Peyer's patch (tissue), 4 donors: ENCODE results near the gene CLECL1.

Source experiments
- CTCF ChIP-seq, 6 experiments: fragments of 450-650 bp in 4 of 6; fragments of 200-600 bp in 2 of 6; sonication (generic) in 1 of 6; IDR thresholded peaks; one replicate each; pipeline ENCODE4 v1.5.1; 2017 to 2019; ENCODE audit warnings: antibody characterized with exemption in 6 of 6, mild to moderate bottlenecking in 3 of 6, moderate library complexity in 1 of 6
- POLR2A ChIP-seq, 2 donors: fragments of 450-650 bp; IDR thresholded peaks; one replicate each; pipeline ENCODE4 v1.5.1; 2017; ENCODE audit warnings: antibody characterized with exemption in 2 of 2, mild to moderate bottlenecking in 2 of 2, moderate library complexity in 2 of 2

DNA sequence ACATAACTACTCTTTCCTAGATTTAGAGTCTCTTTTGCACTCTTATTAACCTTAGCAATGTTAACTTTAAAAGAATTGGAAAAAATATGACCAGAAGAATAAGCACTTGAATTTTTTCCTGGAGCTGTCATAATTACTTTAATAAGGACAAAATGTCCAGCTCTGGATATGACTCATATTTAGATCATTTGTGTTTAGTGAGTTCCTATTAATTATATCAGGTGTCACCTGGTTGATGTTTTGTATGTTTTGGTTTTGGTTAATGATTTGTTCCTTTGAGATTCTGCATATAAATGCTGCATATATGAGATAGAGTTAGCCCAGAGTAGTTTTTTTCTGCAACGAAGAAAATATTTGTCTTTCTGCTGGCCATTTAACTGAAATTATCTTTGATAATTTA lies 5.1 kb downstream of the CLECL1 start:
- TF ChIP-seq CTCF (IDR thresholded peaks at IDR 0.05) (no peak), POLR2A (IDR thresholded peaks at IDR 0.05) (no peak)
